Measurements from ENCODE around the gene PDC. TPM values are rescaled to one million over a fixed set of nuclear protein-coding genes. Genes with fewer than 3 reads are reported as not detected.

Gene PDC
- total RNA-seq, result not detected

GRCh38 chr1:186461014-186461413, at the start of gene PDC:
Gene PDC, minus strand, starts transcription at chr1:186461114. Its CDS starts 11,655 bp downstream, at chr1:186449459.
- no peak for TF ChIP-seq CTCF (IDR thresholded peaks at IDR 0.05)
- DNase-seq (ENCODE audit: low spot score), result no peak
- no peak for ATAC-seq (ENCODE audit: low FRiP score)

GRCh38 chr1:186503190-186503589, 42.3 kb upstream of the PDC start:
- ATAC-seq (ENCODE audit: low FRiP score), result no peak
- no peak for TF ChIP-seq CTCF (IDR thresholded peaks at IDR 0.05)
- no peak for DNase-seq (ENCODE audit: low spot score)

GRCh38 chr1:186502087-186502486, 41.2 kb upstream of the PDC start:
- no peak for ATAC-seq (ENCODE audit: low FRiP score)
- DNase-seq (ENCODE audit: low spot score), result no peak
- TF ChIP-seq CTCF (IDR thresholded peaks at IDR 0.05), result no peak

- ATAC-seq (ENCODE audit: low FRiP score) (no peak), DNase-seq (ENCODE audit: low spot score) (no peak)
- no peak for TF ChIP-seq CTCF (IDR thresholded peaks at IDR 0.05)
Observed at GRCh38 chr1:186500804-186501203, 39.9 kb upstream of the PDC start.

GRCh38 chr1:186499571-186499970, 38.7 kb upstream of the PDC start:
- DNase-seq (ENCODE audit: low spot score) (no peak), ATAC-seq (ENCODE audit: low FRiP score) (no peak)
- no peak for TF ChIP-seq CTCF (IDR thresholded peaks at IDR 0.05)

GRCh38 chr1:186498695-186499389, 37.9 kb upstream of the PDC start:
- no peak for ATAC-seq (ENCODE audit: low FRiP score)
- no peak for DNase-seq (ENCODE audit: low spot score)
- TF ChIP-seq CTCF (IDR thresholded peaks at IDR 0.05), result no peak

GRCh38 chr1:186498071-186498470, 37.2 kb upstream of the PDC start:
- DNase-seq (ENCODE audit: low spot score) (no peak), ATAC-seq (ENCODE audit: low FRiP score) (no peak)
- TF ChIP-seq CTCF (IDR thresholded peaks at IDR 0.05), result no peak

Measured in omental fat pad (tissue), 4 donors.